IMR-90 (cell line): ENCODE results near the gene ICAM1.

Experiments used
- MAZ ChIP-seq: IDR thresholded peaks from 2 replicates; pipeline ENCODE4 v1.6.1; 2012; ENCODE audit warnings: low read depth, mild to moderate bottlenecking, low read length, improper control_type of control experiment, moderate library complexity, borderline replicate concordance
- POLR2A ChIP-seq: IDR thresholded peaks from 2 replicates; pipeline ENCODE4 v1.6.1; 2012; ENCODE audit warnings: mild to moderate bottlenecking, low read depth, low read length
- RAD21 ChIP-seq: IDR thresholded peaks from 2 replicates; pipeline ENCODE4 v1.6.1; 2012; ENCODE audit warnings: low read length, improper control_type of control experiment
- RFX5 ChIP-seq: IDR thresholded peaks from 2 replicates; pipeline ENCODE4 v1.8.0; 2012; ENCODE audit warnings: low read depth, mild to moderate bottlenecking, low read length, moderate library complexity

GRCh38 chr19:10270616-10271394, at the start of gene ICAM1:
- no peak for TF ChIP-seq RAD21
- TF ChIP-seq MAZ, result peak; percentile 41; the same call in 1 of the 2 replicates
- TF ChIP-seq RFX5, result no peak
- TF ChIP-seq POLR2A, result no peak
